MCF 10A (cell line): ENCODE data around the gene SFI1. TPM values are rescaled to one million over a fixed set of nuclear protein-coding genes. Genes with fewer than 3 reads are reported as not detected.

ENCODE experiments used
- BruUV-seq: library from RNA; stranded (reverse); fragments of 400-500 nt; replicated peaks from 2 replicates; lab custom pipeline; 2021; lab: Mats Ljungman, UMichigan
- CTCF ChIA-PET: fragments of 300-600 bp; sonication (Branson Sonifier 250); formaldehyde crosslinking; extraction: SDS; loops from one replicate; lab custom pipeline; 2021; ENCODE audit warnings: antibody characterized with exemption, inconsistent platforms; lab: Yijun Ruan, JAX
- POLR2A ChIA-PET: fragments of 300-600, 350-650 bp; sonication (Branson Sonifier 250); formaldehyde crosslinking; extraction: SDS; loops from one replicate; lab custom pipeline; 2020; ENCODE audit warnings: antibody characterized with exemption, inconsistent platforms; lab: Yijun Ruan, JAX
- DNase-seq: peaks from one replicate; pipeline ENCODE4 v3.0.0-alpha.2; 2018; ENCODE audit not compliant: unreplicated experiment
- H3K27ac Mint-ChIP-seq: one replicate; pipeline ENCODE4 v1.8.0; 2022; ENCODE audit warnings: mild to moderate bottlenecking, low read depth, mixed read lengths; ENCODE audit not compliant: unreplicated experiment
- H3K27me3 Mint-ChIP-seq: one replicate; pipeline ENCODE4 v1.8.0; 2022; ENCODE audit warnings: mixed read lengths; ENCODE audit not compliant: insufficient read depth, unreplicated experiment
- H3K36me3 Mint-ChIP-seq: one replicate; pipeline ENCODE4 v1.8.0; 2022; ENCODE audit warnings: mild to moderate bottlenecking, moderate library complexity, mixed read lengths; ENCODE audit not compliant: insufficient read depth, unreplicated experiment
- H3K4me1 Mint-ChIP-seq: one replicate; pipeline ENCODE4 v1.8.0; 2022; ENCODE audit warnings: mixed read lengths; ENCODE audit not compliant: insufficient read depth, unreplicated experiment
- H3K4me3 Mint-ChIP-seq: one replicate; pipeline ENCODE4 v1.8.0; 2022; ENCODE audit warnings: mild to moderate bottlenecking, moderate library complexity, mixed read lengths; ENCODE audit not compliant: unreplicated experiment
- H3K9me3 Mint-ChIP-seq: one replicate; pipeline ENCODE4 v1.8.0; 2022; ENCODE audit warnings: mixed read lengths; ENCODE audit not compliant: unreplicated experiment
- CTCF ChIP-seq: fragments of 200-600 bp; IDR thresholded peaks from one replicate; pipeline ENCODE4 v1.8.0; 2022; ENCODE audit warnings: antibody characterized with exemption, mild to moderate bottlenecking; ENCODE audit not compliant: unreplicated experiment
- intact Hi-C: fragments of 100-400 bp; cut with micrococcal nuclease; formaldehyde crosslinking; loops from 2 replicates; pipeline ENCODE4 v1.14.1; 2022
- total RNA-seq: library from RNA; stranded (reverse); gene quantifications from 2 replicates; pipeline ENCODE4 v1.2.3, GENCODE V29; 2022

The SFI1 gene
- total RNA-seq, 1 experiment from 2014 or later: 36.2 TPM

GRCh38 chr22:31561970-31562369 is 65.6 kb downstream of the SFI1 start:
- no peak for TF ChIP-seq CTCF
- Mint-ChIP-seq H3K4me1 (peaks cover 5% of the 10 kb centered on the region), H3K4me3 (no peak overlapping the region), H3K27ac (no peak overlapping the region), H3K36me3 (peaks cover 12% of the 10 kb centered on the region), H3K9me3 (no peaks in the 10 kb centered on the region), H3K27me3 (no peaks in the 10 kb centered on the region)
- CTCF ChIA-PET: interaction anchor here (0.6 to 2.9 kb wide), 19 partner anchors 8 to 389 kb away, joined by 3 to 28 read pairs (median 3); no protein-coding TSS in a partner anchor
- no peak for DNase-seq
- no TSS peak for BruUV-seq
- POLR2A ChIA-PET: interaction anchor here (1.3 to 2.4 kb wide), 4 partner anchors 11 to 100 kb away, joined by 4 to 10 read pairs (median 6); partner anchors contain the start of gene PISD
- intact Hi-C loops: loop anchor here (1.0 kb wide), 1 partner anchor 408 kb away; no protein-coding TSS in a partner anchor

GRCh38 chr22:31566484-31566883 is 70.1 kb downstream of the SFI1 start:
- CTCF ChIA-PET: interaction anchor here (0.6 kb wide), 1 partner anchor 1388 kb away, joined by 4 read pairs; no protein-coding TSS in a partner anchor
- no peak overlapping the region for H3K27ac Mint-ChIP-seq
- H3K4me1 Mint-ChIP-seq: peaks cover 1% of the 10 kb centered on the region
- H3K9me3 Mint-ChIP-seq: no peaks in the 10 kb centered on the region
- peaks cover 17% of the 10 kb centered on the region for H3K36me3 Mint-ChIP-seq
- POLR2A ChIA-PET: interaction anchor here (0.6 kb wide), 2 partner anchors 32 to 95 kb away, joined by 3 to 4 read pairs; no protein-coding TSS in a partner anchor
- no TSS peak for BruUV-seq
- no peak for TF ChIP-seq CTCF
- H3K27me3 Mint-ChIP-seq: no peaks in the 10 kb centered on the region
- intact Hi-C loops: no loop called here
- H3K4me3 Mint-ChIP-seq: no peak overlapping the region
- no peak for DNase-seq

GRCh38 chr22:31567196-31567595 is 70.9 kb downstream of the SFI1 start:
- Mint-ChIP-seq H3K27me3 (no peaks in the 10 kb centered on the region), H3K4me3 (no peak overlapping the region), H3K4me1 (no peaks in the 10 kb centered on the region), H3K9me3 (no peaks in the 10 kb centered on the region), H3K27ac (peak overlapping the region; percentile 9), H3K36me3 (peaks cover 17% of the 10 kb centered on the region)
- no peak for TF ChIP-seq CTCF
- no TSS peak for BruUV-seq
- no peak for DNase-seq
- CTCF ChIA-PET: no interaction called here
- intact Hi-C loops: no loop called here
- POLR2A ChIA-PET: interaction anchor here (0.6 kb wide), 1 partner anchor 94 kb away, joined by 3 read pairs; no protein-coding TSS in a partner anchor

- TF ChIP-seq CTCF: no peak
- Mint-ChIP-seq H3K9me3 (no peaks in the 10 kb centered on the region), H3K27ac (peak overlapping the region; percentile 9), H3K36me3 (peaks cover 17% of the 10 kb centered on the region), H3K4me1 (no peaks in the 10 kb centered on the region), H3K4me3 (no peak overlapping the region), H3K27me3 (no peaks in the 10 kb centered on the region)
- intact Hi-C loops: no loop called here
- POLR2A ChIA-PET: no interaction called here
- BruUV-seq: no TSS peak
- CTCF ChIA-PET: no interaction called here
- DNase-seq: no peak
Measured at GRCh38 chr22:31567702-31568101, 71.4 kb downstream of the SFI1 start.
